Liver (tissue), 3 donors: Measurements from ENCODE around the gene SLC35D3.

Source experiments
- CTCF ChIP-seq: fragments of 150-350 bp; IDR thresholded peaks from 2 replicates; pipeline ENCODE4 v1.5.1; 2017; ENCODE audit warnings: improper control_type of control experiment, low read depth, low read length; ENCODE audit not compliant: missing input control
- EGR1 ChIP-seq, 2 donors: IDR thresholded peaks; 2 replicates each; pipeline ENCODE4 v1.6.1; 2016 to 2018; ENCODE audit warnings: antibody characterized with exemption in 2 of 2, low read depth in 2 of 2
- MAX ChIP-seq: IDR thresholded peaks from 2 replicates; pipeline ENCODE4 v1.6.1; 2016; ENCODE audit warnings: antibody characterized with exemption
- YY1 ChIP-seq: IDR thresholded peaks from 2 replicates; pipeline ENCODE4 v1.6.1; 2016; ENCODE audit warnings: antibody characterized with exemption, mild to moderate bottlenecking
- ZBTB33 ChIP-seq: IDR thresholded peaks from 2 replicates; pipeline ENCODE4 v1.6.1; 2016; ENCODE audit warnings: antibody characterized with exemption
- donor health status: healthy.
- donor health status: healthy.

- no peak for TF ChIP-seq CTCF
- TF ChIP-seq YY1, result no peak
- TF ChIP-seq ZBTB33, result no peak
- TF ChIP-seq MAX, result no peak
- no peak for TF ChIP-seq EGR1 (IDR thresholded peaks at IDR 0.05; ENCODE audit: low read depth in 2 of 2)
Observed at GRCh38 chr6:136927292-136927691, 5.2 kb downstream of the SLC35D3 start.
